SU-DHL-6 (cell line): Measurements from ENCODE around the gene USP10.

Experiments used
- H2AFZ ChIP-seq: fragments of 200-600 bp; sonication (generic); 2 replicates; pipeline ENCODE4 v1.6.1; 2014; ENCODE audit warnings: low read depth, mild to moderate bottlenecking, moderate library complexity, mixed read lengths, antibody characterized with exemption, low read length; ENCODE audit not compliant: severe bottlenecking
- H3F3A ChIP-seq: fragments of 200-600 bp; shearing (Covaris generic); 2 replicates; pipeline ENCODE4 v1.6.0; 2016; ENCODE audit warnings: antibody characterized with exemption, mild to moderate bottlenecking; ENCODE audit not compliant: insufficient read depth
- H3K27ac ChIP-seq: fragments of 200-600 bp; sonication (generic); 2 replicates; pipeline ENCODE4 v1.5.1; 2016; ENCODE audit warnings: low read depth, mild to moderate bottlenecking, low read length, moderate library complexity, mixed read lengths
- H3K27me3 ChIP-seq: fragments of 200-600 bp; sonication (generic), shearing (Covaris generic); 2 replicates; pipeline ENCODE4 v1.6.0; 2014; ENCODE audit warnings: mild to moderate bottlenecking, low read length
- H3K36me3 ChIP-seq: fragments of 200-600 bp; sonication (generic); 2 replicates; pipeline ENCODE4 v1.6.1; 2014; ENCODE audit warnings: mild to moderate bottlenecking, low read length, mixed read lengths
- H3K4me2 ChIP-seq: fragments of 300-600, 200-600 bp; shearing (Covaris generic), sonication (generic); 2 replicates; pipeline ENCODE4 v1.6.0; 2014; ENCODE audit warnings: low read length, low read depth, mild to moderate bottlenecking; ENCODE audit not compliant: poor library complexity, severe bottlenecking
- H3K4me3 ChIP-seq: fragments of 200-600 bp; sonication (generic); 2 replicates; pipeline ENCODE4 v1.5.1; 2014; ENCODE audit warnings: antibody characterized with exemption, low read length, mild to moderate bottlenecking, mixed read lengths; ENCODE audit not compliant: insufficient read depth, poor library complexity, severe bottlenecking
- H3K79me2 ChIP-seq: fragments of 200-600 bp; sonication (generic); 2 replicates; pipeline ENCODE4 v1.6.1; 2014; ENCODE audit warnings: mild to moderate bottlenecking, low read length, moderate library complexity; ENCODE audit not compliant: insufficient read depth
- H3K9ac ChIP-seq: fragments of 200-600 bp; sonication (generic); 2 replicates; pipeline ENCODE4 v1.7.0; 2014; ENCODE audit warnings: mild to moderate bottlenecking, low read length
- H3K9me2 ChIP-seq: fragments of 200-600 bp; sonication (generic); replicated peaks from 2 replicates; pipeline ENCODE4 v1.6.1; 2014; ENCODE audit warnings: low read length; ENCODE audit not compliant: insufficient read depth
- H3K9me3 ChIP-seq: fragments of 200-600 bp; sonication (generic); 2 replicates; pipeline ENCODE4 v1.6.1; 2014; ENCODE audit warnings: low read length, mixed read lengths; ENCODE audit not compliant: insufficient read depth
- H4K20me1 ChIP-seq: fragments of 200-600 bp; sonication (generic); 2 replicates; pipeline ENCODE4 v1.6.1; 2014; ENCODE audit warnings: low read depth, mild to moderate bottlenecking, antibody characterized with exemption, low read length, moderate library complexity, mixed read lengths
- CTCF ChIP-seq: fragments of 200-600 bp; sonication (generic); IDR thresholded peaks from one replicate; pipeline ENCODE4 v1.5.1; 2017; ENCODE audit warnings: antibody characterized with exemption, mild to moderate bottlenecking, low read length, moderate library complexity; ENCODE audit not compliant: insufficient read depth, poor library complexity, severe bottlenecking
- EZH2phosphoT487 ChIP-seq: fragments of 200-600 bp; sonication (generic), shearing (Covaris generic); conservative IDR thresholded peaks from 2 replicates; pipeline ENCODE4 v1.6.1; 2018; ENCODE audit warnings: mild to moderate bottlenecking, antibody characterized with exemption, low read length, moderate library complexity, mixed read lengths

The USP10 gene

GRCh38 chr16:84774810-84775209 is 75.0 kb downstream of the USP10 start:
- no peaks in the 10 kb centered on the region for H4K20me1 ChIP-seq
- H3K4me3 ChIP-seq = no peak overlapping the region
- no peak overlapping the region for H3K4me2 ChIP-seq
- TF ChIP-seq EZH2phosphoT487 (no peak), CTCF (no peak)
- H3K36me3 ChIP-seq = peaks cover 20% of the 10 kb centered on the region; the same call in 1 of the 2 replicates
- H2AFZ ChIP-seq = no peak overlapping the region
- no peaks in the 10 kb centered on the region for H3K27me3 ChIP-seq
- H3K9me2 ChIP-seq = no peaks in the 10 kb centered on the region
- no peak overlapping the region for H3K27ac ChIP-seq
- no peaks in the 10 kb centered on the region for H3F3A ChIP-seq
- H3K79me2 ChIP-seq = peaks cover 3% of the 10 kb centered on the region; the same call in 1 of the 2 replicates
- H3K9me3 ChIP-seq = no peaks in the 10 kb centered on the region
- no peak overlapping the region for H3K9ac ChIP-seq

GRCh38 chr16:84775262-84775810 is 75.5 kb downstream of the USP10 start:
- Histone ChIP-seq H3K4me2 (no peak overlapping the region), H4K20me1 (no peaks in the 10 kb centered on the region), H3K9ac (no peak overlapping the region), H3K36me3 (peaks cover 21% of the 10 kb centered on the region; the same call in 1 of the 2 replicates), H3K79me2 (no peaks in the 10 kb centered on the region), H3K4me3 (no peak overlapping the region), H2AFZ (no peak overlapping the region), H3K27ac (no peak overlapping the region), H3K9me3 (no peaks in the 10 kb centered on the region), H3K9me2 (no peaks in the 10 kb centered on the region), H3F3A (no peaks in the 10 kb centered on the region), H3K27me3 (no peaks in the 10 kb centered on the region)
- no peak for TF ChIP-seq EZH2phosphoT487

GRCh38 chr16:84777435-84777834 is 77.6 kb downstream of the USP10 start:
- Histone ChIP-seq H3K36me3 (peaks cover 20% of the 10 kb centered on the region; the same call in 1 of the 2 replicates), H4K20me1 (no peaks in the 10 kb centered on the region), H3K79me2 (no peaks in the 10 kb centered on the region), H3K9me3 (no peaks in the 10 kb centered on the region), H3F3A (no peaks in the 10 kb centered on the region), H2AFZ (no peak overlapping the region), H3K9ac (no peak overlapping the region), H3K27ac (no peak overlapping the region), H3K4me3 (no peak overlapping the region), H3K9me2 (no peaks in the 10 kb centered on the region), H3K27me3 (no peaks in the 10 kb centered on the region), H3K4me2 (no peak overlapping the region)
- no peak for TF ChIP-seq EZH2phosphoT487

GRCh38 chr16:84778720-84779119 is 78.9 kb downstream of the USP10 start:
- Histone ChIP-seq H2AFZ (no peak overlapping the region), H3K79me2 (no peaks in the 10 kb centered on the region), H3F3A (no peaks in the 10 kb centered on the region), H3K9me3 (no peaks in the 10 kb centered on the region), H3K4me2 (no peak overlapping the region), H3K9me2 (no peaks in the 10 kb centered on the region), H3K4me3 (no peak overlapping the region), H3K9ac (no peak overlapping the region), H3K27me3 (no peaks in the 10 kb centered on the region), H3K36me3 (peaks cover 13% of the 10 kb centered on the region; the same call in 1 of the 2 replicates), H4K20me1 (no peaks in the 10 kb centered on the region), H3K27ac (no peak overlapping the region)
- no peak for TF ChIP-seq CTCF
- no peak for TF ChIP-seq EZH2phosphoT487
